GM12875 (cell line): Measurements from ENCODE around the gene ROR1.

ENCODE experiments used
- H3K4me3 ChIP-seq: one replicate; pipeline ENCODE4 v1.5.1; 2011; ENCODE audit warnings: low read depth, low read length, control low read depth
- CTCF ChIP-seq: IDR thresholded peaks from 2 replicates; pipeline ENCODE4 v1.5.1; 2011; ENCODE audit warnings: low read depth, mild to moderate bottlenecking, control low read depth, inconsistent platforms, low read length, moderate library complexity, borderline replicate concordance; ENCODE audit not compliant: insufficient read depth

The ROR1 gene

GRCh38 chr1:63890468-63890867 is 116.7 kb downstream of the ROR1 start:
- H3K4me3 ChIP-seq, result no peak overlapping the region
- no peak for TF ChIP-seq CTCF

- TF ChIP-seq CTCF, result no peak
- no peak overlapping the region for H3K4me3 ChIP-seq
Measured at GRCh38 chr1:63891060-63891690, 117.4 kb downstream of the ROR1 start.

- no peak for TF ChIP-seq CTCF
- H3K4me3 ChIP-seq, result no peak overlapping the region
Measured at GRCh38 chr1:63892632-63893395, 119.0 kb downstream of the ROR1 start.

GRCh38 chr1:63893976-63894375 is 120.2 kb downstream of the ROR1 start:
- no peak overlapping the region for H3K4me3 ChIP-seq

GRCh38 chr1:63894627-63895265 is 120.9 kb downstream of the ROR1 start:
- H3K4me3 ChIP-seq, result no peak overlapping the region
- TF ChIP-seq CTCF, result no peak

More at GRCh38 chr1:63893976-63894375, 120.2 kb downstream of the ROR1 start:
- TF ChIP-seq CTCF, result no peak

GRCh38 chr1:63896755-63897154 is 122.9 kb downstream of the ROR1 start:
- TF ChIP-seq CTCF, result no peak
- H3K4me3 ChIP-seq, result no peak overlapping the region
